ENCODE results near the gene MYOT.

DNA sequence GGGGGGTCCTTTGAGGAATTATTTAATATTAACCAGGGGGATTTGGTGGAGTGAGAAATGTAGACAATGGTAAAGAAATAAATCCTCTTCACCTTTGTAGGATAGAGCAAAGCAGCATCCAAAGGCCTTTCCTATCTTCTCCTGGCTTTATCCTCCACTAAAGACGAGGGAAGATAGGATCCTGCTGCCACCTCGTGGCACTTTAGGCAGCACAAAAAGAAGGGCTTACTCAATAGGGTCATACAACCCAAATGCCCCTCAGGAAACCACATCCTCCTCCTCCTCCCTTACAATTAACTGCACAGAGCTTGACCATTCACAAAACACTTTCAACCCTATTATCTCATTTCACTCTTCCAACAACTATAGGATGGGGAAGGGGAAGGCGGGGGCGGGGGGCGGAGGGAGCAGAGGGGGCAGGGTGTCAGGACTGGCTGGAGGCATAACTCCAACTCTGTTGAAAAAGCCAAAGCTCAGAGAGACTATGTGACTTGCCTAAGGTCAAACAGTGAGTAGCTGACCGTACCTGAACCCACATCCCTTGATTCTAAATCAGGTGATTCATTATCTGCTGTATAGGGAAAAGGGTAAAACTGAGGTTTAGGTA is 45.4 kb upstream of the MYOT start:
- TF ChIP-seq, protein P1, sequence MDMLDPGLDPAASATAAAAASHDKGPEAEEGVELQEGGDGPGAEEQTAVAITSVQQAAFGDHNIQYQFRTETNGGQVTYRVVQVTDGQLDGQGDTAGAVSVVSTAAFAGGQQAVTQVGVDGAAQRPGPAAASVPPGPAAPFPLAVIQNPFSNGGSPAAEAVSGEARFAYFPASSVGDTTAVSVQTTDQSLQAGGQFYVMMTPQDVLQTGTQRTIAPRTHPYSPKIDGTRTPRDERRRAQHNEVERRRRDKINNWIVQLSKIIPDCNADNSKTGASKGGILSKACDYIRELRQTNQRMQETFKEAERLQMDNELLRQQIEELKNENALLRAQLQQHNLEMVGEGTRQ (CRISPR knock-in tag; IDR thresholded peaks at IDR 0.05), result no peak
- no peak for TF ChIP-seq ZNF232 (CRISPR knock-in tag; IDR thresholded peaks at IDR 0.05)
- TF ChIP-seq, protein P2, sequence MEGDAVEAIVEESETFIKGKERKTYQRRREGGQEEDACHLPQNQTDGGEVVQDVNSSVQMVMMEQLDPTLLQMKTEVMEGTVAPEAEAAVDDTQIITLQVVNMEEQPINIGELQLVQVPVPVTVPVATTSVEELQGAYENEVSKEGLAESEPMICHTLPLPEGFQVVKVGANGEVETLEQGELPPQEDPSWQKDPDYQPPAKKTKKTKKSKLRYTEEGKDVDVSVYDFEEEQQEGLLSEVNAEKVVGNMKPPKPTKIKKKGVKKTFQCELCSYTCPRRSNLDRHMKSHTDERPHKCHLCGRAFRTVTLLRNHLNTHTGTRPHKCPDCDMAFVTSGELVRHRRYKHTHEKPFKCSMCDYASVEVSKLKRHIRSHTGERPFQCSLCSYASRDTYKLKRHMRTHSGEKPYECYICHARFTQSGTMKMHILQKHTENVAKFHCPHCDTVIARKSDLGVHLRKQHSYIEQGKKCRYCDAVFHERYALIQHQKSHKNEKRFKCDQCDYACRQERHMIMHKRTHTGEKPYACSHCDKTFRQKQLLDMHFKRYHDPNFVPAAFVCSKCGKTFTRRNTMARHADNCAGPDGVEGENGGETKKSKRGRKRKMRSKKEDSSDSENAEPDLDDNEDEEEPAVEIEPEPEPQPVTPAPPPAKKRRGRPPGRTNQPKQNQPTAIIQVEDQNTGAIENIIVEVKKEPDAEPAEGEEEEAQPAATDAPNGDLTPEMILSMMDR (IDR thresholded peaks at IDR 0.05), result no peak
- TF ChIP-seq, protein P3, sequence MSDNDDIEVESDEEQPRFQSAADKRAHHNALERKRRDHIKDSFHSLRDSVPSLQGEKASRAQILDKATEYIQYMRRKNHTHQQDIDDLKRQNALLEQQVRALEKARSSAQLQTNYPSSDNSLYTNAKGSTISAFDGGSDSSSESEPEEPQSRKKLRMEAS (CRISPR knock-in tag; IDR thresholded peaks at IDR 0.05), result no peak
